ENCODE results near the gene COQ10B.

GRCh38 chr2:197504000-197504399, 50.6 kb downstream of the COQ10B start:
- TF ChIP-seq, protein P1, sequence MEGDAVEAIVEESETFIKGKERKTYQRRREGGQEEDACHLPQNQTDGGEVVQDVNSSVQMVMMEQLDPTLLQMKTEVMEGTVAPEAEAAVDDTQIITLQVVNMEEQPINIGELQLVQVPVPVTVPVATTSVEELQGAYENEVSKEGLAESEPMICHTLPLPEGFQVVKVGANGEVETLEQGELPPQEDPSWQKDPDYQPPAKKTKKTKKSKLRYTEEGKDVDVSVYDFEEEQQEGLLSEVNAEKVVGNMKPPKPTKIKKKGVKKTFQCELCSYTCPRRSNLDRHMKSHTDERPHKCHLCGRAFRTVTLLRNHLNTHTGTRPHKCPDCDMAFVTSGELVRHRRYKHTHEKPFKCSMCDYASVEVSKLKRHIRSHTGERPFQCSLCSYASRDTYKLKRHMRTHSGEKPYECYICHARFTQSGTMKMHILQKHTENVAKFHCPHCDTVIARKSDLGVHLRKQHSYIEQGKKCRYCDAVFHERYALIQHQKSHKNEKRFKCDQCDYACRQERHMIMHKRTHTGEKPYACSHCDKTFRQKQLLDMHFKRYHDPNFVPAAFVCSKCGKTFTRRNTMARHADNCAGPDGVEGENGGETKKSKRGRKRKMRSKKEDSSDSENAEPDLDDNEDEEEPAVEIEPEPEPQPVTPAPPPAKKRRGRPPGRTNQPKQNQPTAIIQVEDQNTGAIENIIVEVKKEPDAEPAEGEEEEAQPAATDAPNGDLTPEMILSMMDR (IDR thresholded peaks at IDR 0.05) = no peak
- TF ChIP-seq ZFX (IDR thresholded peaks at IDR 0.05; ENCODE audit: borderline replicate concordance) = no peak
